HCT116 (cell line): ENCODE data around the gene CHSY1. TPM values are rescaled to one million over a fixed set of nuclear protein-coding genes. Genes with fewer than 3 reads are reported as not detected.

Source experiments
- ATAC-seq: fragments of 200-7000 bp; cut with Tn5 transposase; 2 replicates; pipeline ENCODE4 v1.9.1; 2020; ENCODE audit warnings: mild to moderate bottlenecking, moderate library complexity
- BruUV-seq: library from RNA; stranded (reverse); fragments of 400-500 nt; replicated peaks from 2 replicates; lab custom pipeline; 2021; lab: Mats Ljungman, UMichigan
- CTCF ChIA-PET: fragments of 300-600 bp; sonication (Branson Sonifier 250); formaldehyde crosslinking; loops from one replicate; lab custom pipeline; 2021; ENCODE audit warnings: antibody characterized with exemption; lab: Charles Lee
- POLR2A ChIA-PET: fragments of 300-600, 350-600 bp; sonication (Branson Sonifier 250); formaldehyde crosslinking; loops from one replicate; lab custom pipeline; 2021; ENCODE audit warnings: antibody characterized with exemption; lab: Charles Lee
- RAD21 ChIA-PET, 2 experiments: fragments of 300-600 bp; sonication (Branson Sonifier 250); formaldehyde crosslinking; loops; one replicate each; lab custom pipeline; 2023; ENCODE audit warnings: low total read pairs in 2 of 2; ENCODE audit not compliant: uncharacterized antibody in 2 of 2, unreplicated experiment in 2 of 2, low non-redundant PET in 1 of 2; lab: Charles Lee
- DNase-seq: peaks from one replicate; pipeline ENCODE4 v3.0.0-alpha.2; 2010; ENCODE audit warnings: low read depth, low spot score
- H2AFZ ChIP-seq: fragments of 200-600 bp; shearing (Covaris generic), sonication (generic); 2 replicates; pipeline ENCODE4 v1.6.1; 2017; ENCODE audit warnings: low read depth, mixed run types, mixed read lengths, antibody characterized with exemption, low read length; ENCODE audit not compliant: poor library complexity, severe bottlenecking
- H3K27ac ChIP-seq: 2 replicates; pipeline ENCODE4 v1.5.1; 2012; ENCODE audit warnings: low read depth, low read length
- H3K27me3 ChIP-seq: fragments of 200-600 bp; sonication (generic); 2 replicates; pipeline ENCODE4 v1.6.1; 2016; ENCODE audit warnings: mixed run types, low read length, mixed read lengths; ENCODE audit not compliant: insufficient read depth
- H3K36me3 ChIP-seq, 2 experiments: fragments of 200-500 bp in 1 of 2; fragments of 200-600 bp in 1 of 2; sonication (Bioruptor generic) in 1 of 2; sonication (generic) in 1 of 2; 2 replicates each; pipeline versions ENCODE4 v1.5.1 to v1.6.1; 2014 to 2016; ENCODE audit warnings: low read length in 2 of 2, inconsistent platforms in 1 of 2, mixed read lengths in 1 of 2, mixed run types in 1 of 2; ENCODE audit not compliant: insufficient read depth in 2 of 2, control insufficient read depth in 1 of 2
- H3K4me1 ChIP-seq, 2 experiments: fragments of 200-600 bp in 1 of 2; sonication (generic) in 1 of 2; 2 replicates each; pipeline versions ENCODE4 v1.5.1 to v1.6.1; 2012 to 2017; ENCODE audit warnings: low read length in 2 of 2, inconsistent platforms in 1 of 2, mild to moderate bottlenecking in 1 of 2, mixed read lengths in 1 of 2, mixed run types in 1 of 2, moderate library complexity in 1 of 2; ENCODE audit not compliant: insufficient read depth in 2 of 2, control insufficient read depth in 1 of 2
- H3K4me2 ChIP-seq: fragments of 200-600 bp; sonication (generic); 2 replicates; pipeline ENCODE4 v1.6.1; 2017; ENCODE audit warnings: mixed run types, low read length, mixed read lengths
- H3K4me3 ChIP-seq, 2 experiments: fragments of 200-600 bp in 1 of 2; sonication (generic) in 1 of 2; replicated peaks in 1 of 2; 2 replicates each; pipeline ENCODE4 v1.5.1; 2011 to 2016; ENCODE audit warnings: low read length in 2 of 2, control low read depth in 1 of 2, low read depth in 1 of 2, mild to moderate bottlenecking in 1 of 2, mixed read lengths in 1 of 2, mixed run types in 1 of 2
- H3K79me2 ChIP-seq: fragments of 200-600 bp; sonication (generic); 2 replicates; pipeline ENCODE4 v1.6.1; 2017; ENCODE audit warnings: mild to moderate bottlenecking, mixed run types, low read length, moderate library complexity, mixed read lengths; ENCODE audit not compliant: insufficient read depth
- H3K9ac ChIP-seq: fragments of 200-600 bp; sonication (generic); 2 replicates; pipeline ENCODE4 v1.6.1; 2016; ENCODE audit warnings: low read length, mixed read lengths
- H3K9me2 ChIP-seq: fragments of 200-600 bp; sonication (generic), shearing (Covaris generic); 2 replicates; pipeline ENCODE4 v1.6.1; 2017; ENCODE audit warnings: mixed run types, mild to moderate bottlenecking, moderate library complexity; ENCODE audit not compliant: insufficient read depth
- H3K9me3 ChIP-seq, 2 experiments: fragments of 200-500 bp in 1 of 2; fragments of 200-600 bp in 1 of 2; sonication (Bioruptor generic) in 1 of 2; sonication (generic) in 1 of 2; 2 replicates each; pipeline ENCODE4 v1.6.1; 2014 to 2017; ENCODE audit warnings: low read length in 2 of 2, mixed read lengths in 2 of 2, inconsistent platforms in 1 of 2, low read depth in 1 of 2, mild to moderate bottlenecking in 1 of 2, mixed run types in 1 of 2, moderate library complexity in 1 of 2; ENCODE audit not compliant: control insufficient read depth in 1 of 2, insufficient read depth in 1 of 2
- H4K20me1 ChIP-seq: fragments of 200-600 bp; sonication (generic), shearing (Covaris generic); 2 replicates; pipeline ENCODE4 v1.6.1; 2017; ENCODE audit warnings: mixed run types, mild to moderate bottlenecking, moderate library complexity; ENCODE audit not compliant: insufficient read depth
- ATF3 ChIP-seq: IDR thresholded peaks from 2 replicates; pipeline ENCODE4 v1.6.1; 2012
- CEBPB ChIP-seq: IDR thresholded peaks from 2 replicates; pipeline ENCODE4 v1.6.1; 2012; ENCODE audit warnings: low read depth
- CTCF ChIP-seq, 3 experiments: fragments of 200-600 bp in 1 of 3; sonication (generic) in 1 of 3; IDR thresholded peaks in 2 of 3; conservative IDR thresholded peaks in 1 of 3; 2 replicates each; pipeline ENCODE4 v1.5.1; 2012 to 2017; ENCODE audit warnings: low read depth in 2 of 3, low read length in 2 of 3, antibody characterized with exemption in 1 of 3, borderline replicate concordance in 1 of 3, control low read depth in 1 of 3, mild to moderate bottlenecking in 1 of 3, mixed read lengths in 1 of 3, mixed run types in 1 of 3, moderate library complexity in 1 of 3; ENCODE audit not compliant: insufficient read depth in 1 of 3
- EGR1 ChIP-seq: IDR thresholded peaks from 2 replicates; pipeline ENCODE4 v1.6.1; 2012; ENCODE audit warnings: low read depth
- ELF1 ChIP-seq: IDR thresholded peaks from 2 replicates; pipeline ENCODE4 v1.6.1; 2012; ENCODE audit warnings: low read depth, borderline replicate concordance
- EZH2 ChIP-seq: fragments of 200-600 bp; sonication (generic); IDR thresholded peaks from 2 replicates; pipeline ENCODE4 v1.6.1; 2017; ENCODE audit warnings: antibody characterized with exemption, mixed run types
- FOSL1 ChIP-seq: IDR thresholded peaks from 2 replicates; pipeline ENCODE4 v1.6.1; 2012; ENCODE audit warnings: low read depth
- MAX ChIP-seq: IDR thresholded peaks from 2 replicates; pipeline ENCODE4 v1.6.1; 2012
- POLR2A ChIP-seq: IDR thresholded peaks from 2 replicates; pipeline ENCODE4 v1.7.0; 2011; ENCODE audit warnings: borderline replicate concordance; ENCODE audit not compliant: insufficient read depth, insufficient read length; ENCODE audit errors: extremely low read depth
- POLR2AphosphoS5 ChIP-seq: IDR thresholded peaks from 2 replicates; pipeline ENCODE4 v1.6.1; 2011; ENCODE audit warnings: mild to moderate bottlenecking, low read depth, low read length, moderate library complexity
- RAD21 ChIP-seq: IDR thresholded peaks from 2 replicates; pipeline ENCODE4 v1.6.1; 2012; ENCODE audit warnings: low read depth, mild to moderate bottlenecking
- REST ChIP-seq: IDR thresholded peaks from 2 replicates; pipeline ENCODE4 v1.6.1; 2012; ENCODE audit warnings: low read depth
- SIN3A ChIP-seq: IDR thresholded peaks from 2 replicates; pipeline ENCODE4 v1.6.1; 2012; ENCODE audit warnings: low read depth
- SP1 ChIP-seq: IDR thresholded peaks from 2 replicates; pipeline ENCODE4 v1.6.1; 2012; ENCODE audit warnings: low read depth
- ZBTB33 ChIP-seq: IDR thresholded peaks from 2 replicates; pipeline ENCODE4 v1.6.1; 2011; ENCODE audit warnings: mild to moderate bottlenecking, low read length, moderate library complexity; ENCODE audit not compliant: insufficient replicate concordance; ENCODE audit errors: extremely low read depth
- ZFX ChIP-seq: fragments of 450-650 bp; IDR thresholded peaks from 2 replicates; pipeline ENCODE4 v1.6.1; 2017
- intact Hi-C: fragments of 100-400 bp; cut with micrococcal nuclease; formaldehyde crosslinking; loops from 2 replicates; pipeline ENCODE4 v1.10.0; 2022
- total RNA-seq: library from RNA; stranded (reverse); gene quantifications from one replicate; pipeline ENCODE4 v1.2.1, GENCODE V29; 2021; ENCODE audit not compliant: unreplicated experiment

CHSY1 gene
- total RNA-seq, 1 experiment from 2014 or later = 25.4 TPM

GRCh38 chr15:101269479-101270223 lies 17.8 kb upstream of the CHSY1 start:
- RAD21 ChIA-PET = interaction anchor here in 1 of 2 experiments (0.6 kb wide), 1 partner anchor 385 kb away, joined by 4 read pairs; no protein-coding TSS in a partner anchor
- Histone ChIP-seq H4K20me1 (no peaks in the 10 kb centered on the region), H3K9me2 (no peaks in the 10 kb centered on the region), H3K27me3 (no peaks in the 10 kb centered on the region), H3K9ac (no peak overlapping the region), H3K36me3 (peaks cover 34 to 47% of the 10 kb centered on the region in 2 experiments), H3K4me1 (no peaks in the 10 kb centered on the region), H3K79me2 (peaks cover 7% of the 10 kb centered on the region; the same call in 1 of the 2 replicates), H3K4me2 (no peak overlapping the region), H2AFZ (no peak overlapping the region), H3K9me3 (no peaks in the 10 kb centered on the region), H3K4me3 (no peak overlapping the region), H3K27ac (no peak overlapping the region)
- CTCF ChIA-PET = interaction anchor here (0.6 kb wide), 1 partner anchor 370 kb away, joined by 3 read pairs; no protein-coding TSS in a partner anchor
- ATAC-seq (peak; percentile 81), DNase-seq (no peak)
- no TSS peak for BruUV-seq
- intact Hi-C loops = no loop called here
- no peak for TF ChIP-seq SIN3A
- TF ChIP-seq POLR2AphosphoS5 = no peak
- no peak for TF ChIP-seq CEBPB
- TF ChIP-seq REST = no peak
- TF ChIP-seq CTCF (IDR thresholded peaks at IDR 0.05 in 2 of 3, conservative IDR thresholded peaks at IDR 0.05 in 1 of 3; ENCODE audit: borderline replicate concordance in 1 of 3, insufficient read depth in 1 of 3, low read depth in 2 of 3, low read length in 2 of 3) = peak; percentile 16 to 71 (median 61); a peak in 4 of 6 replicates
- TF ChIP-seq ZBTB33 = no peak
- TF ChIP-seq SP1 = no peak
- TF ChIP-seq EZH2 = no peak
- peak; percentile 28; the same call in 1 of the 2 replicates for TF ChIP-seq RAD21
- no peak for TF ChIP-seq EGR1
- peak; percentile 73 for TF ChIP-seq MAX
- TF ChIP-seq ZFX = no peak
- TF ChIP-seq FOSL1 = no peak
- no peak for TF ChIP-seq ELF1
- TF ChIP-seq ATF3 = no peak
- TF ChIP-seq POLR2A = no peak
- POLR2A ChIA-PET = no interaction called here
